NT2/D1 (cell line): ENCODE data around the gene RAPGEF4.

Source experiments
- SUZ12 ChIP-seq: IDR thresholded peaks from 2 replicates; pipeline ENCODE4 v1.6.1; 2011; ENCODE audit not compliant: insufficient read length, insufficient read depth; ENCODE audit errors: extremely low read depth
- YY1 ChIP-seq: IDR thresholded peaks from 2 replicates; pipeline ENCODE4 v1.6.1; 2011; ENCODE audit not compliant: insufficient read length, insufficient read depth

- TF ChIP-seq SUZ12 (no peak), YY1 (no peak)
Measured at GRCh38 chr2:172848519-172848918, 112.9 kb downstream of the RAPGEF4 start.
